ENCODE results near the gene CYP17A1. TPM values are rescaled to one million over a fixed set of nuclear protein-coding genes. Genes with fewer than 3 reads are reported as not detected.
"Not testable (repeated sequence)": the region's sequence is repeated elsewhere in the genome, so short reads cannot be mapped to it uniquely, and the experiment has no call there.

CYP17A1 gene
- total RNA-seq, 1 donor from 2014 or later, result not detected

- no peak for FAIRE-seq
Observed at GRCh38 chr10:102850025-102850518, 12.9 kb upstream of the CYP17A1 start.

GRCh38 chr10:102845352-102845902 lies 8.2 kb upstream of the CYP17A1 start:
- Histone ChIP-seq H3K4me2 (ENCODE audit: low read length) (no peak overlapping the region), H3K27me3 (ENCODE audit: insufficient read depth, low read length) (peaks cover 7% of the 10 kb centered on the region), H3K9ac (ENCODE audit: low read length) (no peak overlapping the region), H3K36me3 (ENCODE audit: insufficient read depth, low read length) (no peaks in the 10 kb centered on the region), H4K20me1 (ENCODE audit: insufficient read depth, low read length) (no peaks in the 10 kb centered on the region), H3K9me3 (ENCODE audit: insufficient read depth, low read depth, low read length) (no peaks in the 10 kb centered on the region), H3K79me2 (ENCODE audit: insufficient read depth, low read length) (no peaks in the 10 kb centered on the region), H2AFZ (ENCODE audit: low read depth, low read length) (no peak overlapping the region), H3K4me1 (ENCODE audit: insufficient read depth, low read length) (no peaks in the 10 kb centered on the region), H3K4me3 (ENCODE audit: insufficient read depth, low read depth, low read length) (no peak overlapping the region), H3K27ac (ENCODE audit: low read depth, low read length) (no peak overlapping the region)
- Mint-ChIP-seq H3K9me3 (ENCODE audit: unreplicated experiment) (peaks cover 19% of the 10 kb centered on the region), H3K36me3 (ENCODE audit: low read depth, unreplicated experiment) (no peaks in the 10 kb centered on the region), H3K27me3 (ENCODE audit: low read depth, unreplicated experiment) (peaks cover 19% of the 10 kb centered on the region), H3K4me1 (ENCODE audit: low read depth, unreplicated experiment) (no peaks in the 10 kb centered on the region), H3K4me3 (ENCODE audit: unreplicated experiment) (no peak overlapping the region), H3K27ac (ENCODE audit: unreplicated experiment) (no peak overlapping the region)
- FAIRE-seq (no peak), DNase-seq (ENCODE audit: low read depth) (no peak)
- no peak for TF ChIP-seq EZH2 (IDR thresholded peaks at IDR 0.05; ENCODE audit: insufficient read depth, low read length)

More at GRCh38 chr10:102850025-102850518, 12.9 kb upstream of the CYP17A1 start:
- no peaks in the 10 kb centered on the region for H3K27me3 Mint-ChIP-seq (ENCODE audit: low read depth, unreplicated experiment)
- H3K4me3 ChIP-seq (ENCODE audit: insufficient read depth, low read depth, low read length), result no peak overlapping the region
- no peaks in the 10 kb centered on the region for H3K9me3 Mint-ChIP-seq (ENCODE audit: unreplicated experiment)
- H3K4me2 ChIP-seq (ENCODE audit: low read length), result no peak overlapping the region
- no peaks in the 10 kb centered on the region for H3K36me3 Mint-ChIP-seq (ENCODE audit: low read depth, unreplicated experiment)
- H3K27ac ChIP-seq (ENCODE audit: low read depth, low read length), result no peak overlapping the region
- peaks cover 2% of the 10 kb centered on the region for H3K4me1 Mint-ChIP-seq (ENCODE audit: low read depth, unreplicated experiment)
- no peak overlapping the region for H3K27ac Mint-ChIP-seq (ENCODE audit: unreplicated experiment)
- no peaks in the 10 kb centered on the region for H3K9me3 ChIP-seq (ENCODE audit: insufficient read depth, low read depth, low read length)
- TF ChIP-seq EZH2 (IDR thresholded peaks at IDR 0.05; ENCODE audit: insufficient read depth, low read length) (no peak), CTCF (IDR thresholded peaks at IDR 0.05; ENCODE audit: insufficient read depth, low read depth, low read length) (no peak)
- no peak for DNase-seq (ENCODE audit: low read depth)
- H3K79me2 ChIP-seq (ENCODE audit: insufficient read depth, low read length), result no peaks in the 10 kb centered on the region
- H3K36me3 ChIP-seq (ENCODE audit: insufficient read depth, low read length), result no peaks in the 10 kb centered on the region
- no peaks in the 10 kb centered on the region for H3K4me1 ChIP-seq (ENCODE audit: insufficient read depth, low read length)
- H2AFZ ChIP-seq (ENCODE audit: low read depth, low read length), result no peak overlapping the region
- no peak overlapping the region for H3K9ac ChIP-seq (ENCODE audit: low read length)
- H4K20me1 ChIP-seq (ENCODE audit: insufficient read depth, low read length), result no peaks in the 10 kb centered on the region
- peaks cover 4% of the 10 kb centered on the region for H3K27me3 ChIP-seq (ENCODE audit: insufficient read depth, low read length)
- no peak overlapping the region for H3K4me3 Mint-ChIP-seq (ENCODE audit: unreplicated experiment)

GRCh38 chr10:102844190-102844776 lies 7.1 kb upstream of the CYP17A1 start:
- not testable (repeated sequence) for H3K36me3 Mint-ChIP-seq (ENCODE audit: low read depth, unreplicated experiment); H3K4me3 ChIP-seq (ENCODE audit: insufficient read depth, low read depth, low read length); H3K4me2 ChIP-seq (ENCODE audit: low read length); H2AFZ ChIP-seq (ENCODE audit: low read depth, low read length); H3K36me3 ChIP-seq (ENCODE audit: insufficient read depth, low read length); H3K9me3 ChIP-seq (ENCODE audit: insufficient read depth, low read depth, low read length); FAIRE-seq; H3K27ac Mint-ChIP-seq (ENCODE audit: unreplicated experiment); H3K27me3 ChIP-seq (ENCODE audit: insufficient read depth, low read length); DNase-seq (ENCODE audit: low read depth); H3K4me3 Mint-ChIP-seq (ENCODE audit: unreplicated experiment); H3K79me2 ChIP-seq (ENCODE audit: insufficient read depth, low read length); H4K20me1 ChIP-seq (ENCODE audit: insufficient read depth, low read length); H3K9ac ChIP-seq (ENCODE audit: low read length); H3K4me1 ChIP-seq (ENCODE audit: insufficient read depth, low read length); H3K4me1 Mint-ChIP-seq (ENCODE audit: low read depth, unreplicated experiment); H3K27ac ChIP-seq (ENCODE audit: low read depth, low read length)
- H3K9me3 Mint-ChIP-seq (ENCODE audit: unreplicated experiment), result peaks cover 28% of the 10 kb centered on the region
- peaks cover 28% of the 10 kb centered on the region for H3K27me3 Mint-ChIP-seq (ENCODE audit: low read depth, unreplicated experiment)

GRCh38 chr10:102843139-102843538 lies 5.9 kb upstream of the CYP17A1 start:
- Mint-ChIP-seq H3K9me3 (ENCODE audit: unreplicated experiment) (peaks cover 38% of the 10 kb centered on the region), H3K27me3 (ENCODE audit: low read depth, unreplicated experiment) (peaks cover 28% of the 10 kb centered on the region)
- not testable (repeated sequence) for H3K36me3 Mint-ChIP-seq (ENCODE audit: low read depth, unreplicated experiment); H3K27me3 ChIP-seq (ENCODE audit: insufficient read depth, low read length); FAIRE-seq; H3K9ac ChIP-seq (ENCODE audit: low read length); H4K20me1 ChIP-seq (ENCODE audit: insufficient read depth, low read length); H3K4me1 ChIP-seq (ENCODE audit: insufficient read depth, low read length); H3K4me3 ChIP-seq (ENCODE audit: insufficient read depth, low read depth, low read length); H3K27ac ChIP-seq (ENCODE audit: low read depth, low read length); H3K9me3 ChIP-seq (ENCODE audit: insufficient read depth, low read depth, low read length); H3K79me2 ChIP-seq (ENCODE audit: insufficient read depth, low read length); H3K4me1 Mint-ChIP-seq (ENCODE audit: low read depth, unreplicated experiment); H3K36me3 ChIP-seq (ENCODE audit: insufficient read depth, low read length); DNase-seq (ENCODE audit: low read depth); H3K27ac Mint-ChIP-seq (ENCODE audit: unreplicated experiment); H3K4me3 Mint-ChIP-seq (ENCODE audit: unreplicated experiment); H2AFZ ChIP-seq (ENCODE audit: low read depth, low read length); H3K4me2 ChIP-seq (ENCODE audit: low read length)
